HepG2 (cell line): ENCODE measurements around the gene CHTF18.

Source experiments
- CTCF ChIP-seq: sonication (generic); formaldehyde crosslinking; IDR thresholded peaks from 2 replicates; pipeline ENCODE4 v1.5.0; 2020; ENCODE audit warnings: mild to moderate bottlenecking, missing genetic modification reagents, moderate library complexity
- KDM4B ChIP-seq: sonication (generic); formaldehyde crosslinking; IDR thresholded peaks from 2 replicates; pipeline ENCODE4 v1.4.0; 2020; ENCODE audit warnings: missing genetic modification reagents
- MXI1 ChIP-seq: IDR thresholded peaks from 3 replicates; pipeline ENCODE4 v1.6.1; 2012; ENCODE audit warnings: low read depth, low read length, inconsistent platforms, borderline replicate concordance
- RAD21 ChIP-seq: fragments of 450-650 bp; formaldehyde crosslinking; IDR thresholded peaks from 2 replicates; pipeline ENCODE4 v1.5.0; 2020; ENCODE audit warnings: mild to moderate bottlenecking
- RCOR2 ChIP-seq: IDR thresholded peaks from 2 replicates; pipeline ENCODE4 v1.6.1; 2016; ENCODE audit warnings: missing biosample characterization, missing genetic modification reagents
- TCF7 ChIP-seq: sonication (generic); IDR thresholded peaks from 2 replicates; pipeline ENCODE4 v1.6.1; 2016; ENCODE audit warnings: antibody characterized with exemption, low read depth
- TF ChIP-seq, protein P1 (sequence below): IDR thresholded peaks from 2 replicates; pipeline ENCODE4 v1.6.1; 2012; ENCODE audit warnings: low read length, improper control_type of control experiment
- TF ChIP-seq, protein P2 (sequence below): sonication (generic); formaldehyde crosslinking; IDR thresholded peaks from 2 replicates; pipeline ENCODE4 v1.4.0; 2020; ENCODE audit warnings: missing genetic modification reagents

DNA sequence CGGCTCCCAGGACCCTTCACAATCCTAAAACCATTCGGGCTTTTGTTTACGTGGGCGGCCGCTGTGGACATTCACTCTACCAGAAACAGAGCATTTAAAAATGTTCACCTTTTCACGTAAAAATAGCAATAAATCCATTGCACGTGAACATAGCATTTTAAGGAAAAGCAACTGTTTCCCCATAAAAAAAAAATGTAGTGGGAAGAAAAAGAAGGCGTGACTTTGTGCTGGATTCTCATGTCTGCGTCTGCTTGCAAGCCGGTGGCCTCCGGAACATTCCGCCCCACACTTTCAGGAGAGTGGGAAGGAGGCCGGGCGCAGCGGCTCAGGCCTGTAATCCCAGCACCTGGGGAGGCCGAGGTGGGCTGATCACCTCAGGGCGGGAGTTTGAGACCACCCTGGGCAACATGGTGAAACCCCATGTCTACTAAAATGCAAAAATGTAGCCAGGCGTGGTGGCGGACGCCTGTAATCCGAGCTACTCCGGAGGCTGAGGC, 25.5 kb downstream of the CHTF18 start:
- TF ChIP-seq RCOR2 (CRISPR knock-in tag) (no peak), CTCF (CRISPR knock-in tag) (no peak), TCF7 (no peak), RAD21 (CRISPR knock-in tag) (no peak), KDM4B (CRISPR knock-in tag) (no peak), MXI1 (no peak)
- TF ChIP-seq, protein P1, sequence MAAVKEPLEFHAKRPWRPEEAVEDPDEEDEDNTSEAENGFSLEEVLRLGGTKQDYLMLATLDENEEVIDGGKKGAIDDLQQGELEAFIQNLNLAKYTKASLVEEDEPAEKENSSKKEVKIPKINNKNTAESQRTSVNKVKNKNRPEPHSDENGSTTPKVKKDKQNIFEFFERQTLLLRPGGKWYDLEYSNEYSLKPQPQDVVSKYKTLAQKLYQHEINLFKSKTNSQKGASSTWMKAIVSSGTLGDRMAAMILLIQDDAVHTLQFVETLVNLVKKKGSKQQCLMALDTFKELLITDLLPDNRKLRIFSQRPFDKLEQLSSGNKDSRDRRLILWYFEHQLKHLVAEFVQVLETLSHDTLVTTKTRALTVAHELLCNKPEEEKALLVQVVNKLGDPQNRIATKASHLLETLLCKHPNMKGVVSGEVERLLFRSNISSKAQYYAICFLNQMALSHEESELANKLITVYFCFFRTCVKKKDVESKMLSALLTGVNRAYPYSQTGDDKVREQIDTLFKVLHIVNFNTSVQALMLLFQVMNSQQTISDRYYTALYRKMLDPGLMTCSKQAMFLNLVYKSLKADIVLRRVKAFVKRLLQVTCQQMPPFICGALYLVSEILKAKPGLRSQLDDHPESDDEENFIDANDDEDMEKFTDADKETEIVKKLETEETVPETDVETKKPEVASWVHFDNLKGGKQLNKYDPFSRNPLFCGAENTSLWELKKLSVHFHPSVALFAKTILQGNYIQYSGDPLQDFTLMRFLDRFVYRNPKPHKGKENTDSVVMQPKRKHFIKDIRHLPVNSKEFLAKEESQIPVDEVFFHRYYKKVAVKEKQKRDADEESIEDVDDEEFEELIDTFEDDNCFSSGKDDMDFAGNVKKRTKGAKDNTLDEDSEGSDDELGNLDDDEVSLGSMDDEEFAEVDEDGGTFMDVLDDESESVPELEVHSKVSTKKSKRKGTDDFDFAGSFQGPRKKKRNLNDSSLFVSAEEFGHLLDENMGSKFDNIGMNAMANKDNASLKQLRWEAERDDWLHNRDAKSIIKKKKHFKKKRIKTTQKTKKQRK, result no peak
- TF ChIP-seq, protein P2, sequence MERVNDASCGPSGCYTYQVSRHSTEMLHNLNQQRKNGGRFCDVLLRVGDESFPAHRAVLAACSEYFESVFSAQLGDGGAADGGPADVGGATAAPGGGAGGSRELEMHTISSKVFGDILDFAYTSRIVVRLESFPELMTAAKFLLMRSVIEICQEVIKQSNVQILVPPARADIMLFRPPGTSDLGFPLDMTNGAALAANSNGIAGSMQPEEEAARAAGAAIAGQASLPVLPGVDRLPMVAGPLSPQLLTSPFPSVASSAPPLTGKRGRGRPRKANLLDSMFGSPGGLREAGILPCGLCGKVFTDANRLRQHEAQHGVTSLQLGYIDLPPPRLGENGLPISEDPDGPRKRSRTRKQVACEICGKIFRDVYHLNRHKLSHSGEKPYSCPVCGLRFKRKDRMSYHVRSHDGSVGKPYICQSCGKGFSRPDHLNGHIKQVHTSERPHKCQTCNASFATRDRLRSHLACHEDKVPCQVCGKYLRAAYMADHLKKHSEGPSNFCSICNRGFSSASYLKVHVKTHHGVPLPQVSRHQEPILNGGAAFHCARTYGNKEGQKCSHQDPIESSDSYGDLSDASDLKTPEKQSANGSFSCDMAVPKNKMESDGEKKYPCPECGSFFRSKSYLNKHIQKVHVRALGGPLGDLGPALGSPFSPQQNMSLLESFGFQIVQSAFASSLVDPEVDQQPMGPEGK (CRISPR knock-in tag), result no peak
